ENCODE data around the gene SMIM20.
"Not testable (repeated sequence)": the region's sequence is repeated elsewhere in the genome, so short reads cannot be mapped to it uniquely, and the experiment has no call there.

The SMIM20 gene

DNA sequence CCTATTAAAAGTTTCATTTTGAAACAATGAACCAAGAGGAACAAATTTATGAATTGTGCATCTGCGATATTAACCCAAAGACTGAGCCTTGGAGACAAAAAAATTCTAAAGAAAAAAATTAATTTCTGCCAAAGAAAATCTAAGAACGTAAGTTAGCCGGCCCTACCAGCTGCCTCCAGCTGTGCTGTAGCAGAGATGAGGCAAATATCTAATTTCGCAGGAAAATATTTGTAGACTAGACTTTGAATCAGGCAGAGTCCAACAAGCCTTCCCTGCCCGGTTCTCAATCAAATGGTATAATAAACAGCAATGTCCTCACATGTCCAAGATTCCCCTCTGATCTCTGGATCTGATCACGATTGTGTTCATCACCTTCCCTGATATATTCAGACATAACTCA, 21.2 kb upstream of the SMIM20 start:
- no peak for DNase-seq

DNA sequence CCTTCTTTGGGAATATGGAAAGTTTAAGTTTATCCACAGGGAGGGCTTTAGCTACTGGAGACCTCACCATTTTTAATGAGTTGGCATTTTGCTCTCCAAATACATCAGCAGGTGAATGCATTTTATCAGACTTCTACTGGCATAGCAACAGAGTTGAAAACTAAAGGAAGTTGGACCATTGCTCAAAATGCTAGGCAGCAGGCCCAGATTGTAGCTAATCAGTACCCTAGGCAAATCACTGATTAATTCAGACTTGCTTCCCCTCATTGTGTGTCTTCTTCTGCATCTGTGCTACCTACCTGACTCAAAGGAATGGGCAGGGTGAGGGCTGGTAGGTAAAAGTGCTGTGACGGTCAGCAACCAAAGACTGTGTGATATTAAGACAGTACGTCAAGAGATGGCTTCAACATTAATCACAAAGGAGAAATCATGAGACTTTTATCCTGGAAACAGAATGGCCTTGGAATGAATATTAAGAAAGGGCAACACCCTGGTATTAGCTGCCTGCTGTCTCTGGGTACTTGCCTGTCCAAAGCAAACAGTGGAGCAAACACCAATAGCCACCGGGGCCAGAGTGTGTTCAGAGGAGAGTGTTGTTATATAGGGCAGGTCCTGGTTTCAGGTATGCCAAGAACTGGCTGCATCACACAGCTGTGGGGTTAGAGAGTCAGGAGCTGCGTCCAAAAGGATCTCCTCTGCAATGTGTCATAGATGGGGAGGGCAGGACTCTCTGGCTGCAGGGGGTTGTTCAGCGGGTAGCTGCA, 17.1 kb upstream of the SMIM20 start:
- DNase-seq = no peak

DNA sequence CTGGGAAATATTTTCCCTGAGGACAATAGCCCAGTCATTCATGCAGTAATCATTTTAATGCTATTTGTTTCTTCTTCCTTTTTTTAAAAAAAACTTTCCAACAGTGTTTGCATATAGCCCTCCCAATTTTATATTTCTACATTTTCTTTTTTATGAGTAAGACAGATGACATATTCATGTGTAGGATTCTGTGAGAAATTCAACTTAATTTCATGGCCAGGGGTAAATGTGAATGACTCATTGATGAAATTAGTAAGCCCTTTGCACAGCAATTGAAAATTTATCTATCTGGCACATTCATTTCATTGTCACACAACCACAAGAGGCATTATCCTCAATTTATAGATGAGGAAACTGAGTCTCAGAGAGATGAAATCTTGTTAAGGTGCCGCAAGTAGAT, 13.7 kb upstream of the SMIM20 start:
- DNase-seq = no peak

DNA sequence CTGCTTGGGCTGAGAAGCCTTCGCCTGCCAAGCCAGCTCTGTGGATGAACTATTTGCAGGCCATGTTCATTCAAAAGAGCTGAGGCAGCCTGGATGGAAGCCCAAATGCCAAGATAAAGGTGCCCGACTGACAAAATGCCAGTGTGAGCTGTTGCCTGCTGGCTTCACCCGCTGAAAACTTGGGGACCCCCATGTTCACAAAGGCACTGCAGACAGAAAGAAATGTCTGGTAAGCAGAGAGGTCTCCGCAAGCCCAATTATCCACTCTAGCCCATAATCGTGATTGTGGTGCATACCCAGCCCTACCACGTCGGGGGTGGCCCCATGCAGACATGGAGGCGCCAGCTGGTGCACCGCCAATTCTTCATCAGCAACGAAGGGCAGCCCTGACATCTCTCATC, 13.0 kb upstream of the SMIM20 start:
- no peak for DNase-seq

DNA sequence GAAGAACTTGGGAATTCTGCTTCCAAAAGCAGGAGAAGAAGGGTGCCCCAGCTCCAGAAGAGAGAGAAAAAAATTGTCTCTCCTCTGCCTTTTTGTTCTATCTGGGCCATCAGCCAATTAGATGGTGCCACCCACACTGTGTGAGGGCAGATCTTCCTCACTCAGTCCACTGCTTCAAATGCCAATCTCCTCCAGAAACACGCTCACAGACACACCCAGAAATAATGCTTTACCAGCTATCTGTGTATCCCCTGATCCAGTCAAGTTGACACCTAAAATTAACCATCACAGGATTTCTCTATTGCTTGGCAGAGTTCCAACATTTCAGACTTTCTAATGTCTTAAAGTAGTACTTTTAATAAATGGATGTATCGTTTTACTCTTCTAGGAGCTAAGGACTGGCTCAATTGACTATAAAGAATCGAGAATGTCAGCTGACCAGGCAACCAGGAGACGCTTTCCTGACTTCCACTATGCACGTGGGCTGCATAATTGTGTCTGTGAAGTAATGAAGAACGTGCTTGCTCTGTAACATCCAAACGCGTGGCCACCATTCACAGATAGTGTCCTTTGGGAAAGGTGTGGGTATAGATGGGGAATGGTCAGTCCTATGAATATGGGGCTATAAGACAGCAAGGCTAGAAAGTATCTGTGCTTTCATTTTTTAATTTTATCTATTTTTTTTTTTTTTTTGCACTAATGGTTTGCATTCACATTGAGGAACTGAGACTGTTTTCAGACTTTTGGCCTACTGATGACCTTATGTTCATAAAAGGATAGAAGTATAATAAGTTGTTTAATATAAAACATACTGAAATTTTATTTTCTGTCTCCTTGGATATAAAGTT, 9.9 kb upstream of the SMIM20 start:
- no peak for DNase-seq

DNA sequence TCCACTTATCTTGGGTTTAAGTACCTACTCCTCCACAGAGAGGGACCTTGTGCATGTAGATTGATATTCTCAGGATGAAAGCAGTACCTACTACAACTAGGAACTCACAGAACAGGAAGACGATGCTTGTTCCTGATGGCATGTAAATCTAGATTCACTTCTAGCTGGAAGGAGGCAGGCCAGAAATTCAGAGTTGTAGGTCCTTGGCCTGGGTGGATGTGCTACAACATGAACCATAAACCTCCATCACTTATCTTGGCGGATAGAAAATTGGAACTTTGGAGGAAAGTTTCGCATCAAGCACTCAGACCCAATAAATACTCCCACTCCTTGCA, 9.3 kb upstream of the SMIM20 start:
- no peak for DNase-seq

DNA sequence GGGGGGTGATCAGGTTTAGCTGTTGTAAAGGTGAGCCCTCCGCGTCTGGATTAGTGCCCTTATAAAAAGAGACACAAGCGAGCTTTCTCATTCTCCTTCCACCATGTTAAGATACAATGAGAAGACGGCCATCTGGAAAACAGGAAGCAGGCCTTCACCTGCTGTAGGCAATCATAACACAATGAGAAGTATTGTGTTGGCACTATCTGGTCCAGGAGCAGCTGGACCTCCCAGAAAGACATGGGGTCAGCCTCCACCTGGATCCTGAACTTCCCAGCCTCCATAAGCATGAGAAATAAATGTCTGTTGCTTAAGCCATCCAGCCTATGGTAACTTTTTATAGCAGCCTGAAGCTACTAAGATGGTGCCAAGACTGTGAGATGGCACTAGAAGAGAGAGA, 8.6 kb upstream of the SMIM20 start:
- DNase-seq = no peak

DNA sequence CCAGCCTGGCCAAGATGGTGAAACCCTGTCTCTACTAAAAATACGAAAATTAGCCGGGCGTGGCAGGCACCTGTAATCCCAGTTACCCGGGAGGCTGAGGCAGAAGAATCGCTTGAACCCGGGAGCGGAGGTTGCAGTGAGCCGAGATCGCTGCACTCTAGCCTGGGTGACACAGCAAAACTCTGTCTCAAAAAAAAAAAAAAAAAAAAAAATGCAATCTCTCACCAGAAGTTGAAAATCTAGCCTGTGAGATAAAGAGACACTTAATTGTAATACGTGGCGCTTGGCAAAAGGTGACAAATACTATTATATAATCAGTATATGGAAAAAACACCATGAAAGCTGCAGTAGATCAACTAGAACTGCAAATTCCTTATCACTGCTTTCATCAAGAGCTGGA, 7.9 kb upstream of the SMIM20 start:
- not testable (repeated sequence) for DNase-seq

DNA sequence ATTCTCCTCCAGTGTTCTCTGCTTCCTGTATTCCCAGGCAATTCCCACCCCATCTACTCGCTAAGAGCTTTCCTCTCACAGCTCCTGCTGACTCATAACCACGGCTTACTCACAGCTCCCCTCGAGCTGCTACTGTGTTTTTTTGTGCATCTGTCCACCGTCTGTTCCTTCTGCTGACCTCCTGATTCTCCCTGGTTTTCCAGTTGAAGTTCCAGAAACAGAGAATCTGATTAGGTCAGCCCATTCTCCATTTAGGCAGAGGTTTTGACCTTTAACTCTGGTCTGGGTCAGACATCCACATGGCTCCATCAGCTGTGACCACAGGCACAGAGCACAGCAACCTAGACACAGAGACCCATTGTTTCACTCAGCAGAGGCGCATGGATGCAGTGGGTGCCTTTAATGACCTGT, 5.5 kb upstream of the SMIM20 start:
- no peak for DNase-seq

DNA sequence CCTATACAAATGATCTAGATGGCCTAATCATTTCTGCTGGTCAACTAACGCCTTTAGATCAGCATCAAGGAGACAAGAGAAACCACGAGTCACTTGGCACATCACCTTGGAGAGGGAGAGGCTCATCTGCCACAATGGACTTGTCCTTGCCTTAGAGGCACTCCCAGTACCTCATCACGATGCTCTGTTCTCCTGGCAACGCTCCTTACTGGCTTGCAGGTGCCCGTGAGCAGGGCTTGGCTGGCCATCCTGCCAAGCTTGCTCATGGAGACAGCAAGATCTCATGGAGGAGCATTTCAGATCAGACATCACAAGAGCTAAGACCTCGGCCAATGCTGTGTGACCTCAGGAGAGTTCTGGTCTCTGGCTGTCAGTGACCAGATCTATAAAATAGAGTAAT, 2.7 kb upstream of the SMIM20 start:
- no peak for DNase-seq

DNA sequence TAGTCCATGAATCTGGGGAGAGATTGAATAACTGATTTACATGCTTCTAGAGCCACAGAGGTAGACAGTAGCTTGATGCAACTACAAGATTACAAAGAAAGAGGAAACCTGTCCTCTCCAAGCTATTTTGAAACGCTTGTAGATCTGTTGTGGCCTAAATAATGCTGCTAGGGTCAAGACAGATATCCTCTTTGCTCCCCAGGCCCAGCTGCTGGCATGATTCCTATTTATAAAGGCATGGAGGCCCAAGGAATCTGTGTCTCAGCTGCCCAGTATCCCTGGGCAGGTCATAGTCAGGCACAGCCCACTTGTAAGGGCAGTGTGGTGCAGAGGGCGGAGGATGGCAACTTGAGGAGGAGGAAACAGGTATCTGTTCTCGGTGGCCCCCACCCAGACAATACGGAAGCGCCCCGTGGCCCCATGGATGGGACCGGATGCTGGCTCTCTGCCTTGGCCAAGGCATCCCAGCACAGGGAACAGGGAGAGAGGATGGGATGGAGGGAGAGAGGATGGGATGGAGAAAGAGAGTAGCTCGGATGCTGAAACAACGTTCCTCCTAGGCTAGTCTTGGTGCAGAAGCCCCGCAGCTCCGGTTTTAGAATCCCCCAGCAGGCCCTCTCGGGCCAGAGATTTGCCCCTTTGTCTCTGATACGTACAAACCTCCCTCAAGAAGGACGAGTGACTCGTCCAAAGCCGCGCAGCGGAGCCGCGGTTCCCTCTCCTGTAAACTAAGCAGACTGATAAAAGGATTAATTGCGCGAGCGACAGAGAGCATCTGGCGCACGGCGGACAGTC, 767 bp upstream of the SMIM20 start:
- peak; percentile 7 to 18 for DNase-seq

DNA sequence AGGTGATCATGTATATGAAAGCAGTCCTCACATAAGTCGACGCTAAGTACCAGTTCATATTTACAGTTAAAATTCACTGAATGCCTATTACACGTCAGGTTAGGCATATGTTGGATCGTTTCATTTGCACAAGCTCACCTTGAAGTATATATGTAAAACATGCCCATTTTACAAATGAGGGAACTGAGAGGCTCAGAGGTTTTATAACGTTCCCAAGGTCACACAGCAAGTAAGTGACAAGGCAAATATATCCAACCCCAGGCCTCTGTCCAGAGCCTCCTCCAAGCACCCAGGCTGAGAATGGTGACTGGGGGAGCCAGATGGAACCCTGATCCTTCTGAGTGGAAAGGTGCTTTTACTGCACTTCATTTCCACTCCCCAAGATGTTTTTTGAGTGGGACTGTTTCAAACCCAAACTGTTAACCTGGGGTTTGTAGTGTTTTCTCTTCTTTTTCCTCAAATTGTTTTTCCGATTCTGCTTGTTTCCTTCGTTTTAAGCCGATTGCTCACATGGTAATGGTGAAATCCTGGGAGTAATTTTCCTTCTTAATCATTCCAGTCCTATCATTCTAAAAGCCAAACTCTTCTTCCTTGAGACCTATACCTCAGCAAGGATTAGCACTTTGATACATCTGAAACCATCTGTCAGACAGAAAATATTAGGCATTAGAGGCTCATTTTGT, 791 bp downstream of the SMIM20 start:
- DNase-seq = no peak

DNA sequence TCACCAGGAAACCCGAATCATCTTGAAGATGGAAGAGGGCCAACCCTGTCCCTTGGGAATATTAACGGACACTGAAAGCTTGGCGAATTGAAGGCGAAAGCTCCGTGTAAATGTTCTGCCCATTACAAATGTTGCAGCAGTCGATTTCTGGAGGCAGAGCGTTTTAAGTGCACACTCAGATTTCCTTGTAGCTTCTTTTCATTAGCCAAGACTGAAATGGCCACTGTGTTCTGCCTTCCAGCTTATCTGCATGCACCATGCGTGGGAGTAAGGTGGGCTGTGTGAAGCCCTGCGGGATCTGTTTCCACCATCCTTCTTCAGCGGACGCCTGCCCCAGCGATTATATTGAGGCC, 1.3 kb downstream of the SMIM20 start:
- no peak for DNase-seq

DNA sequence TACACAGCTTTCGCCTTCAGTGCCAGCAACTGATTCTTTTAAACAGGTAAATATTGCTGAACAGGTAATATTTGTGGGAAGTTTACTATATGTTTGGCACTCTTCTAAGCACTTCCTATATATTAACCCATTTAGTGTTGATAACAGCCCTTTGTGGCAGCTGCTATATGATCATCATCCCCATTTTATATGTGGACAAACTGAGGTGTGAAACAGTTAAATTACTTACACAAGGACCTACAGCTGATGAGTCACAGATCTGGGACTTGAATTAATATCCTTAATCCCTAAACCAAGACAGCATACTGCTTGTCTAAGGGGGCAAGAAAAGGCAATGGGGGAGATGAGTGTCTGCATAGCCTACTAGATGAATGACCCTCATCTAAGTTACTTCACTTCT, 2.9 kb downstream of the SMIM20 start:
- DNase-seq = no peak

DNA sequence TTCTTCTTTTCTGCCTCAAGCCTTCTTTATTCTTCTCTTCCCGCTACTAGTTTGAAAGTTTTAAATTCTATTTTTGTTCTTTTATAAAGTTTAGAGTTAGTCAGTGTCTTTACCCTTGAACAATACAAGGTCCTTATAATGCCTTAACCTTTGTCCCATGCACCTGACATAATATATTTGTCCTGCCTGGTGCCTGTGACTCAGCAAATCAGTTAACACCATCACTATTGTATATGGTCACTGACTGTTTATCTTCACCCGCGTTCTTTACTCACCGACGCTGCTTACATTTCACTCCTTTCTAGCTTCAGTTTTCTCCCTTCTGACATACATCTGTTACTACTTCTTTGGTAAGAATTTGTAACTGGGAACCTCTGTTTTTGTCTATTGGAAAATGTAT, 5.7 kb downstream of the SMIM20 start:
- no peak for DNase-seq

DNA sequence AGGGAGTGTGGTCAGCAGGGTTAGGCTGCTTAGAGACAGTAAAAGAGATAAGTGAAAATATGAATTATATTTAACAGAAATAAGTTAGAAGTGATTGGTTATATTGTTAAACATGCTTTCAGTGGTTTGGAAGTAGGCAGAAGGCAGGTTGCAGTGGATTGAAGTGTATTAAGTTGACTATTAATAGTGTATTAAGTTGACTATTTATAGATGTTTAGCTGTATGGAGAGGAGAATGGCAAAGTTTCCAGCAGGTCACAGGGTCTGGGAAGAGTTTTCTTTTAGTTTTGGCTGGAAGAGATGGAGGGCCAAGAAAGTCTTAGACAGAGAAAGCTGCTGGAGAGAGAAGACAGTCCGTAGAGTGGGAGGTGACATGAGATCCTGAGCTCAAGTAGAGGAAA, 7.9 kb downstream of the SMIM20 start:
- no peak for DNase-seq

DNA sequence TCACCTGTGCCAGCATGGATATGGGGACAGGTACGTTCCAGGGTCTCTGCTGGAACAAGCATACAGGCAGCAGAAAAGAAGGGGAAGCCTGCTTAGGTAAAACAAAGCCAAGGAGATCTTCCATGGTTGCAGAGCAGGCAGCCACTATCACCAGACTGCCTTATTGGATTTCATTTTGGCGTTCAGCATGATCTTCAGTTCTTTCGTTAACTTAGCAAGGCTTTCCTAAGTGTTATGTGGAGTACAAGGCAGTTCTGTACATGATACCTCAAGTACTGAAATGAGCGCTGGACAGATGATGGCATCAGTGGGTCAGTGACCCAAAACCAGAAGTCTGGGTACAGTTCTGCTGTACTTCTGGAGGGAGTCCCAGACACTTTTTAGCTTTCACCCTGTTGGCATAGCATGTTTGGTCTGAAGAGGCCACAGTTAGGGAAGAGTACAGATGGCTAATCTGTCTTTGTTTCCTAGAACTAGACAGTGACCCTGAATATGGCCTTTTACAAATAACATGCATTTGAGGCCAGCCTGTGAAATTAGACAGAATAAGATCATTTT, 8.9 kb downstream of the SMIM20 start:
- no peak for DNase-seq

DNA sequence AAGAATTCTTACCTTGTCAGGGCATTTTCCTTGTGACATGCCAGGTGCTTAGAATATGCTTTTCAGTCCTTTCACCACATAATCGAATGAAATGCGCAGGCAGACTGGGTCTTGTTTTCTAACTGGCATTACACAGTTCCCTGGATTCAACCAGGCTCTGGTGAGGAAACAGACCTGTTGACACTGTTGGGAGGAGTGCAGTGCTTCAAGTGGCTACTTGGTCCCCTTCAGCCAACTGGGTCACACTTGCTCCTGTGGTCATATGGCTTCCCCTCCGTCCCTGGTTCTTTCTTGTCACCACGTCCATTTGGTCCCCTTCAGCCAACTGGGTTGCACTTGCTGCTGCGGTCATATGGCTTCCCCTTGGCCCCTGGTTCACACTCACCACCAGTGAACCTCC, 9.7 kb downstream of the SMIM20 start:
- no peak for DNase-seq

DNA sequence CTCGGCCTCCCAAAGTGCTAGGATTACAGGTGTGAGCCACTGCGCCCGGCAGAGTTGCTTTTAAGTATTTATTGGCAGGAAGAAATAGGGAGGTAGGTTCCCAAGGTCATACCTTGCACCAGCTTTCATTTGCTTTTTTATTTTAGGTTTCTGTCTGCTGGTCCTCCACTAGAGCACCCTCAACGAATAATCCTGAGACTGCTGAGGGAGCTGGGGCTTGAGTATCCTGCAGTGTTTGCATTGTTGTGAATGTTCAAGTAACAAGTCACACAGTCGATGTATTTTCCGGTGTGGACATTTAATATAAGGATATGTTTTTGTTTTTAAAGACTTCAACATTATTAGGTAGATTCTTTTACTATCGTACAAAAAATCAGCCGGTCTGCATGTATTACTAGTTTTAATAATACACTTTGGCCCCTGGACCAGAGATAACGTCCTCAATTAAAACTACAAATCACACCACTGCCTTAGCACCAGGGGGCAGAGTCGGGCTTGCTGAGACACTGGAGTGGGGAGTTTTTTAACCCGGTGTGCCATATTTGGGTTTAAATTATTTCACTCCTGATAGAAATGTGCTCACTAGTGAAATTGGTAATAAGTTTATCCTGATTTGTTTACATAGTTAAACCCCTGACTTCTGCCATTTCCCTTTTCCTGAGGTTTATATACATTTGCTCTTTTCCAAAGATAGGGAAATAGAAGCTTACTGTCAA, 11.6 kb downstream of the SMIM20 start:
- DNase-seq = peak; percentile 20 to 30

DNA sequence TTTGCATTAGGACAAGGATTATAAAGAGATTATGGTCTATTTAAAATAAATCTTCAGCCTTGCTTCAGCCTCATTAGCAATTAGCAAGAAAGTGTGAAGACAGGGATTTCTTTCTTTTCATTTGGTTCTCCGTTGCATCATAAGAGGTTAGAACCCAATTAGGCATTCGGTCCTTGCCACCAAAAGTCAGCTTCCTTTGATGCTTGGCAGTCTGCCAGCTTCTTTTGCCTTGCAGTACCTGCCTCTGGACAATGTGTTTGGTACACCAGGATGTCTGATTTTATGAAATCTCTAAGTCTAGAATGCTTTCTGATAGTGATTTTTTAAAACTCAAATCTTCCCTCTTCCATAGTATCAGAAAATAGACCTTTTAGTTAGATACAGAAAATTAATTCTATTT, 12.4 kb downstream of the SMIM20 start:
- no peak for DNase-seq

DNA sequence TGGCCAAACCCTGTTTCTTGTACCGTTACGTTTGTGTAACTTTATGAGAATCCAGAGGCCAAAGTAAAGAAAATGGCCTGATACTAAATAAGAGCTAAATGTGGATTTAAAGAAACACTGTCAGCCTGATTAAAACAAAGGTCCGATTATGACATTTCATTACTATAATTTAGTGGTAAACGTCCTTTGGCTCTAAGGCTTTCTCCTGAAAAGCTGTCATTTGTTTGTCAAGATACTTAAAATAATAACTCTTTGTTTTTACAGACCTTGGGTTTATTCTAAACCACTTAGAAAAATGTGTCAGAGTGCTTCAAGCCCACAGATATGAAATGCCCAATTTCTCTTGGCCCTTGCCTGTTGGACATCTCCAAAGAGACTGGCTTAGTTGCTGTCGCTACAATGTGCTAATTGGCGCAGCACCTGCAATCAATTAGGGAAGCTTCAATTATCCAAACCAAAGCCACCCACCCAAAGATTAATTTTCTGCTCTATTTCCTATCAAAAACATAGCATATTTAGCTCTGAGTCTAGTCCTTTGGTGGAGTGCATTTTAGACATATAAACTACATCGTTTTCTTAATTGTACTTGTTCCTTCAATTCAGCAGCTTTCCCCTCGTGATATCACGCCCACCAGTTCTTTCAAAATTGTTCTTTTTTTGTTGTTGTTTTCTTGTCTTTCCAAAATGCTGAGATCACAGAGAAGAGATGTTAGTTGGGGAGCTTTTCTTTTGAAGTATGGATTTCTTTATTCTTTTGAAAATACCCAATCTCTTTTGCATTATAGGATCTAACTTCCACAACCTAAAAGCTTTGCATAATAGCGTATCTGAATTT, 13.6 kb downstream of the SMIM20 start:
- DNase-seq = no peak
